Measurements from ENCODE around the gene NRIP1.

Gene NRIP1

GRCh38 chr21:15064576-15065391 is at the start of gene NRIP1:
Gene NRIP1, minus strand, starts transcription at chr21:15065000. Its CDS starts 96,808 bp downstream, at chr21:14968192.
- peak; percentile 90 for DNase-seq (ENCODE audit: low spot score)

GRCh38 chr21:15112858-15113257 is 48.1 kb upstream of the NRIP1 start:
- no peak for DNase-seq (ENCODE audit: low spot score)

DNA sequence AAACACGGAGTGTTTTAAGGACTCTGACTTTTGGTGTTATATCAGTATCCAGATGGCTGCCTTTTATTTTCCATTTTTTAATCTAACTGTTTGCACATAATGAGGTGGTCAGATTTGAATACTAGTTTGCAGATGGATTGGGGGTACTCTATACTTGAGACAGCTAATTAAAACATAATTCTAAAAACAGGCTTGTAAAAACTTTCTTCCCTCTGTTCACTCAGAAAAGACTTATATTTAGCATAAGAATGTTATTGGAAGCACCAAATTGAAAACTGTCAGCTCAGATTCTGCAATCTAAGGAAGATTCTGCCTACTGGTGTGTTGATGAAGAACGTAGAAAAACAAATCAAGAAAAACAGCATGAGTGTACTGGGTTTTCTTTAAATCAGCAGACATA is 44.0 kb upstream of the NRIP1 start:
- no peak for DNase-seq (ENCODE audit: low spot score)

- no peak for DNase-seq (ENCODE audit: low spot score)
Observed at GRCh38 chr21:15104470-15104869, 39.7 kb upstream of the NRIP1 start.

DNA sequence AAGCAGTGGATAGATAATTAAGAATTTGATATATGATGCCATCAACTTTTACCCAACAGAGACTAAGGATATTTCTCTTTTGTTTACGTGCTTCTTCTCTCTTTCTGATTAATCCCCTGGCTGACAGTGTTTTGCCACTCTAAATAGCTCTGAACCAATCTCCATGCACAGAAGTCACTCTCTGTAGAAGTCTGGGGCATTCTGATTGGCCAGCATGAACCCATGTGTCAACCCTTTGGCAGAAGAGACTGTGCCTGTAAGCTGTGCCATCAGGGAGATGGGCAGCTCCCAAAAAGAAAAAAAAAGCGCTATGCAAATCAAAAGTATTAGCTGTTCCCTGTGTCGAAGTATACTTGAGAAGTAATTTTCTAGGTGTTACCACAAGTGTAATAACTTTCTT is 34.1 kb upstream of the NRIP1 start:
- no peak for DNase-seq (ENCODE audit: low spot score)

GRCh38 chr21:15098181-15098580 is 33.4 kb upstream of the NRIP1 start:
- DNase-seq (ENCODE audit: low spot score) = no peak

DNA sequence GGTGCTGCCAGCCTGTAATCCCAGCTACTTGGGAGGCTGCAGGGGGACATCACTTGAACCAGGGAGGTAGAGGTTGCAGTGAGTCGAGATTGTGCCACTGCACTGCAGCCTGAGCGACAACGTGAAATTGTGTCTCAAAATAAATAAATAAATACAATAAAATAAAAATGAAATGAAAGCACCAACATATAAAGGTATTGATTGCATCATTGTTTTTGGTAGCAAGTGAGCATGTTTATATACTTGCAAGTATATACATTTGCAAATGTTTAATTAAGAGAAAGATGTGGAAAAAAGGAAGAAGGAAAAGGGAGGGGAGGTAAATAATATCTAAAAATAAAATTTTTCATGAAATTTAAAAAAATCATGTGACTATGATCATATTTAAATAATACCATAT is 32.8 kb upstream of the NRIP1 start:
- no peak for DNase-seq (ENCODE audit: low spot score)

- no peak for DNase-seq (ENCODE audit: low spot score)
Observed at GRCh38 chr21:15096146-15096545, 31.3 kb upstream of the NRIP1 start.

DNA sequence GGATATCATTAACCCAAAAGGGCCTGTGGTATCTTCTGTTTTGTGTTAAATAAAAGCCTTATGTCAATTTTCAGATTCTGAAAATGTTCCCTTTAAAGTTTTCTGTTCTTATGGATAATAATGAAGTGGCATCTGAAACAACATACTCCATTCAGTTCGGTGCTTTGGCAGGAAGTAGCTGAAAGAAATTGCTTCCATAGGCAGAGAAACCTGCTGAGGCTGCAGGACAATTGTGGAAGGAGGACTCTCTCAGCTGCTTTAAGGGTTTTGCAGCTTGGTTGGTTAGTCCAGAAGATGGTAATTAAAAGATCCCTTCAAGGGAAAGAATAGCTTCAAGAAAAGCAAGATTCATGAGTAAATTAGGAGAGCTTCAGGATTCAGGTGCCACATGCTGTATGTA is 30.5 kb upstream of the NRIP1 start:
- DNase-seq (ENCODE audit: low spot score) = no peak

GRCh38 chr21:15094706-15095105 is 29.9 kb upstream of the NRIP1 start:
- no peak for DNase-seq (ENCODE audit: low spot score)

DNA sequence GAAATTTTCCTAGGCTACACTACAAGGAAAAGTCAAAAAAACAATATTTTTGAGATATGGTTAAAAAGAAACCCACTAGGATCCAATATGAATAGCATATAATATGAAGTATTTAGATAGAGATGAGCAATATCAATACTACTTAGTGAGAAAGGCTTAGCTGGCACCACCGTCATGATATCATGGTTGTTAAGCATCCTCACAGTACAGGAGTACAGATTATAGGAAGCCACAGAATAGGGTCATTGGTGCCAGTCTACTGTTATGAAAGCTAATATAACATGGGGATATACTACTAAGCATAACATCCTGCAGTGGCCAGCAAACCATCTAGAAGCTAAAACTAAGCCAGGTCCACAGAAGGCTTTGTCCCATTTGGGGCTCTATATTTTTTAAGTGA is 28.4 kb upstream of the NRIP1 start:
- DNase-seq (ENCODE audit: low spot score) = no peak

DNA sequence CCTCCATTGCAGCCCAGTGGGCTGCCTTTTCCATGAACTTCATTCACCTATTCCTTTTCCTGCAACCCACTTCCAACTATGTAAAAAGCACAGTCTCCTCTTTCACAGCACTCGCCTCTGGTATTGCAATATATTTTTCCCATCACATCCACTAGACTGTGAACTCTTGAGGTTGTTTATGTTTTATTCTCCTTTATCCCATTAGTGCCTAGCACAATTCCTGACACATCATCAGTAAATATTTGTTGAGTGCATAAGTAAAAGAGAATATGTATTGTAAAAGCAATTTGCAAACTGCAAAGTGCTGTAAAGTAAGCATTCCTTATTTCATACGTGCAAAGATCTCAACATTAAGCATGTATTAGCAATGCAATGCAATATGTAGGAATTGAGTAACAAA is 27.9 kb upstream of the NRIP1 start:
- no peak for DNase-seq (ENCODE audit: low spot score)

GRCh38 chr21:15090390-15090789 is 25.6 kb upstream of the NRIP1 start:
- DNase-seq (ENCODE audit: low spot score) = no peak

GRCh38 chr21:15088488-15088887 is 23.7 kb upstream of the NRIP1 start:
- DNase-seq (ENCODE audit: low spot score) = no peak

DNA sequence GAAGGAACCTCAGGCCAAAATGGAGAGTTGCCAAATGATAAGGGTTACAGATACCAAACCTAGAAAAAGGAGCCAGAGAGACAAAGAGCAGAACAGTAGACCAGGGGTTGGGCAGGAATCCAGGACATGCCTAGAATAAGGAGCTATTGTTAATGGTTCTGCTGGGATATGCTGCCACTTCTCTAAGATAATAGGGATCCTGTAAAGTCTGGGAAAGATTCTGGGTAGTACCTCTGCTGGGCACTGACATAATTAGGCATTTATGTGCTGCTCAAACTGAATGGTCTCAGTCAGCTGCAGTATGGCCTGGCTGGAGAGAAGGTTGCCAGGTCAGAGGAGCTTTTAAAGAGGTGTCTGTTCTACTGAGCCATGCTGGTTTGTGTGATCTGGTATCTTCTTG is 19.9 kb upstream of the NRIP1 start:
- DNase-seq (ENCODE audit: low spot score) = no peak

DNA sequence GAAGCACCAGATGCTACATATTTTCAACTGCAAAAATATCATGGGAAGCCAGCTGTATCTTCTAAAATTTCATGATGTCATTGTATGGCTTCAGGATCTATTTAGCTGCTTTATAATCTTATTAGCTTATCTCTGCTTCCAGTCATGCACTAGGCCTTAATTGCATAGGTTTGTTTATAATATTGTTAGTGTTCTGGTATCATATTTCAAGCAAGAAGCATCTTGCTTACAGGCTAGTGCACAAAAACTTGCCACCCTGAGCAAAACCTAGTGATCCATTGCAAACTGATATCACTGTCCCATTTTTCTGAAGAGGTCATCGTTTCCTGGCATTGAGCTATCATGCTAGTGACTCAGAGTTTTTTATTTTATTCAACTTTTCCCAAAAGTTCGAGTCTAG is 15.7 kb upstream of the NRIP1 start:
- DNase-seq (ENCODE audit: low spot score) = peak; percentile 36

DNA sequence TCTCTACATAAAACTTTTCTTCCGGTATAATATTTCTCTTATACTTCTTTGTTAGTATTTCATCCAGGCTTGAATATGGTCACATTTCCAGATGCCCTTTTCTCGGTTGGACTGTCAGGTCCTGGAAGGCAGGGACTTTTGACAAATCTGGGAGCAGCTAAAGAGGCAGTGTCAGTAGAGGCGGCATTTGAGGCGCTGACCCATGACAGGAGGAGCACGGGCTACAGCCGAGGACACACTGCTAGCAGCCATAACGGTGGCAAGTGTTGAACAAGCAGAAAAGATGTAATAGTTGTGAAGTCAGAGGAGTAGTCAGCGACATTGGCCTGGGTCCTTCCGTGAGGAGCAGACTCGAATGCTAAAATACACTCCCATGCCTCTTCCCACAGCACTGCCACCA is 14.5 kb upstream of the NRIP1 start:
- no peak for DNase-seq (ENCODE audit: low spot score)

DNA sequence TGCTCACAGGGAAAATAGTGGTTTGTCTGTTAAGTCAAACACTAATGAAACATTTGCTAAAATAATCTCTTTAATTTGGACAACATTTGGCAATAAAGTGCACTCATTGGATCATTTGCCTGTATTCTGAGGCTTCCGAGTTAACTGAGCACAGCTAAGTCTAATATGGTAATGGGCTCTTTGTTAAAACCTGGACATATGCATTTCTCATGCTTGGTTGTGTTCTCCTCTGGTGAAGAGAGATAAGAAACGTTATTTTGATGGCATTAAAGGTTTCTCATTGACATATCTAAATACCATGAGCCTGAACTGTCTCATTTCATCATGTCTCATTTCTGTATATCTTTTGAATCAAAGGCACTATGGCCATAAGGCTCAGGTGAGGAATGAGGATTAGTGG is 13.4 kb upstream of the NRIP1 start:
- no peak for DNase-seq (ENCODE audit: low spot score)

DNA sequence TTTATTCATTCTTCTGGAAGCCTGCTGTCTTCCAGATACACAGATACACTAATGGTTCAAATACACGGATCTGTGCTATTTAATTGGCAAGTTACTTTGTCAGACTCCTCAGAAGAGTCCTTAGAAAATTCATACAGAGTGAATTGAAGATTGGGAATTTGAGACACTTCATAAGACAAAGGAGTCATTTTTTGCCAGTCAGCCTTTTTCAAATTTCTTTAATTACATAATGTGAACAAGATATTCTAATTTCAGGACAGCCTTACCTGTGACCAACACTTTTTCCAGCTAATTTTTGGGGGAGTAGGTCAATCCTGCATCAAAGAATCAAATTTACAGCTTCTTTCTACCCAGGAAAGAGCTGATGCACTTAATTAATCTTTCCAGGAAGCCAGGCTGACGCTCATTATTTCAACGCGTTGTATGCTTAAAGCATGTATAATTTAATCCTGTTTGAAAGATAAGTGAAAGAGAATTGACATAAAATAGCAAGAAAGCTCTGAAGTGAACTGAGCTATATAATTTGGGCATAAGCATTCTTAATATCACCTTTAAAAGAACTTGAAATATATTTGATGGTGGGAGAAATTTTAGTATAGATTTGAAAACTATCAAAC is 12.8 kb upstream of the NRIP1 start:
- DNase-seq (ENCODE audit: low spot score) = no peak

GRCh38 chr21:15076730-15077129 is 11.9 kb upstream of the NRIP1 start:
- DNase-seq (ENCODE audit: low spot score) = no peak

DNA sequence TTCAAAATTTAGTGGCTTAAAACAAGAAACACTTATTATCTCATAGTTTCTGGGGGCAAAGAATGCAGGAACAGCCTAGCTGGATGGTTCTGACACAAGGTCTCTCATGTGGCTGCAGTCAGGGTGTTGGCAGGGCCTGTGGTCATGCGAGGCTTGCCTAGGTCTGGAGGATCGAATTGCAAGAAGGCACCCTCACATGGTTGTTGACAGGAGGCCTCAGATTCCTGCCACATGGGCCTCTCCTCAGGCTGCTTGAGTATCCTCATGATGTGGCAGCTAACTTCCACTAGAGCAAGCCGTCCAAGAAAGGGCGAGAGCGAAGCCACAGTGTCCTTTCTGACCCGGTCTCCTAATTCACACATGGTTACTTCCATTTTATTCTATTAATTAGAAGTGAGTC is 6.2 kb upstream of the NRIP1 start:
- DNase-seq (ENCODE audit: low spot score) = no peak

DNA sequence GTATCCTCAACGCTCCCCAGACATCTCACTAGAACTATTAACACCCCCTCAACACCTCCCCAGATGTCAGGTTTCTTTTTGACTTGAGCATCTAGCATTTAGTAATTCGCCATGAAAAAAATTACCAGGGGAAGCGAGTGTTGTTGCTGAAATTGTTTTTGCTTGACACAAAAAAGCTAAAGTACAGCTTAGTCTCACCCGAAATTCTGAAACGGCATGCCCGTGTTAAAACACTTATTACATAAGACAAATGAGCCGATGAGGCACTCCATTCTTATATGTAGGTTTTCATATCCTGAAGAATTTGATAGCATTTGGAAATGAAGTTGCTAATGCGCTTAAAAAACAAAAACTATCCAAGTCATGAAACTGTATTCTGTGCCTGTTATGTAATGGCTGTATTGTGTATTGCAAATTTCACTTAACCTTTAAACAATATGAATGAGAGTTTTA is 1.3 kb upstream of the NRIP1 start:
- no peak for DNase-seq (ENCODE audit: low spot score)

GRCh38 chr21:15065392-15066122 is 757 bp upstream of the NRIP1 start:
- DNase-seq (ENCODE audit: low spot score) = peak; percentile 64

Measured in D341Med (cell line).